Spleen (tissue), 7 donors: Measurements from ENCODE around the gene C9orf85.
"Not testable (repeated sequence)": the region's sequence is repeated elsewhere in the genome, so short reads cannot be mapped to it uniquely, and the experiment has no call there.

Source experiments
- POLR2AphosphoS5 ChIP-seq, 3 donors: sonication (generic); formaldehyde crosslinking; IDR thresholded peaks; one replicate each; pipeline ENCODE4 v1.5.1; 2017; ENCODE audit warnings: antibody characterized with exemption in 3 of 3
- TF ChIP-seq, protein P1 (sequence below), 11 experiments: fragments of 200-600 bp in 7 of 11; fragments of 450-650 bp in 4 of 11; sonication (generic) in 4 of 11; IDR thresholded peaks in 8 of 11; conservative IDR thresholded peaks in 3 of 11; 1 replicate in 7 of 11; 2 replicates in 4 of 11; pipeline versions ENCODE4 v1.4.0 to v1.8.0; 2016 to 2021; ENCODE audit warnings: antibody characterized with exemption in 11 of 11, inconsistent platforms in 4 of 11, mild to moderate bottlenecking in 1 of 11
- donor health status: DM: no; HTN: no; CAD: no; lungs with moderate emphysema.
- donor health status: DM: no; HTN: no; CAD: no.
- donor health status: DM: no; HTN: no; CAD: no.

DNA sequence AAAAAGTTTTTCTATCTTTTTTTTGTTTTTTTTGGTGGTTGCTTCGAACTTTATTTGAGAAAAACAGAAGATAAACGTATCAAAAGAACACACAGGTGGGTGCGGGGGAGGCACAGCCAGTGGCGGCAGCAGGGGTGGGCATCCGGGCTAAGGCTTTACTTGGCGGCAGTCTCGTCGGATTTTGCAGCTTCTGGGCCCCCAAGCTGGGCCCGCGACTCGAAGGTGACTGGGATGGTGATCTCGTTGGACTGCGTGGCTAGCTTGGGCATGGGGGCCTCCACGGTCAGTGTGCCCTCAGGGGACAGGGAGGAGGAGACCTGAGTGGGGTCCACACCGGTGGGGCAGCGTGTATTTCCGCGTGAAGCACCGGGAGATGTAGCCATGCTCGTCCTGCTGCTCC, 96.3 kb downstream of the C9orf85 start:
- TF ChIP-seq, protein P1, sequence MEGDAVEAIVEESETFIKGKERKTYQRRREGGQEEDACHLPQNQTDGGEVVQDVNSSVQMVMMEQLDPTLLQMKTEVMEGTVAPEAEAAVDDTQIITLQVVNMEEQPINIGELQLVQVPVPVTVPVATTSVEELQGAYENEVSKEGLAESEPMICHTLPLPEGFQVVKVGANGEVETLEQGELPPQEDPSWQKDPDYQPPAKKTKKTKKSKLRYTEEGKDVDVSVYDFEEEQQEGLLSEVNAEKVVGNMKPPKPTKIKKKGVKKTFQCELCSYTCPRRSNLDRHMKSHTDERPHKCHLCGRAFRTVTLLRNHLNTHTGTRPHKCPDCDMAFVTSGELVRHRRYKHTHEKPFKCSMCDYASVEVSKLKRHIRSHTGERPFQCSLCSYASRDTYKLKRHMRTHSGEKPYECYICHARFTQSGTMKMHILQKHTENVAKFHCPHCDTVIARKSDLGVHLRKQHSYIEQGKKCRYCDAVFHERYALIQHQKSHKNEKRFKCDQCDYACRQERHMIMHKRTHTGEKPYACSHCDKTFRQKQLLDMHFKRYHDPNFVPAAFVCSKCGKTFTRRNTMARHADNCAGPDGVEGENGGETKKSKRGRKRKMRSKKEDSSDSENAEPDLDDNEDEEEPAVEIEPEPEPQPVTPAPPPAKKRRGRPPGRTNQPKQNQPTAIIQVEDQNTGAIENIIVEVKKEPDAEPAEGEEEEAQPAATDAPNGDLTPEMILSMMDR (IDR thresholded peaks at IDR 0.05 in 8 of 11, conservative IDR thresholded peaks at IDR 0.05 in 3 of 11): not testable (repeated sequence)
- not testable (repeated sequence) for TF ChIP-seq POLR2AphosphoS5 (IDR thresholded peaks at IDR 0.05)
